Caki2 (cell line): ENCODE results near the gene NEK6. TPM values are rescaled to one million over a fixed set of nuclear protein-coding genes. Genes with fewer than 3 reads are reported as not detected.
A peak's percentile ranks its signal among the peaks of the same experiment; 100 is the strongest.

Experiments used
- DNase-seq: peaks from one replicate; pipeline ENCODE4 v3.0.0-alpha.2; 2015; ENCODE audit warnings: low read depth
- in situ Hi-C: cut with HindIII; loops from 2 replicates; pipeline ENCODE4 v1.10.0; 2016; ENCODE audit warnings: low sequenced_read_pairs, low pct_unique_long_range_greater_than_20kb, mixed read lengths
- total RNA-seq: library from RNA; depleted of rRNA; stranded (reverse); fragments of >200 nt; shearing (Covaris generic); gene quantifications from 2 replicates; pipeline ENCODE4 v1.2.3, GENCODE V29; 2014; ENCODE audit warnings: low replicate concordance; rRNA removed

Gene NEK6
- total RNA-seq, 1 experiment from 2014 or later: 135 TPM

- in situ Hi-C loops: no loop called here
- no peak for DNase-seq
Measured at GRCh38 chr9:124392254-124392870, 134.6 kb downstream of the NEK6 start.

- DNase-seq: peak; percentile 95
- in situ Hi-C loops: no loop called here
Measured at GRCh38 chr9:124392871-124393460, 135.2 kb downstream of the NEK6 start.

- DNase-seq: no peak
- in situ Hi-C loops: no loop called here
Measured at GRCh38 chr9:124394167-124394566, 136.4 kb downstream of the NEK6 start.

- DNase-seq: no peak
- in situ Hi-C loops: no loop called here
Measured at GRCh38 chr9:124394596-124394995, 136.8 kb downstream of the NEK6 start.

- DNase-seq: no peak
- in situ Hi-C loops: no loop called here
Measured at GRCh38 chr9:124395826-124396225, 138.1 kb downstream of the NEK6 start.

DNA sequence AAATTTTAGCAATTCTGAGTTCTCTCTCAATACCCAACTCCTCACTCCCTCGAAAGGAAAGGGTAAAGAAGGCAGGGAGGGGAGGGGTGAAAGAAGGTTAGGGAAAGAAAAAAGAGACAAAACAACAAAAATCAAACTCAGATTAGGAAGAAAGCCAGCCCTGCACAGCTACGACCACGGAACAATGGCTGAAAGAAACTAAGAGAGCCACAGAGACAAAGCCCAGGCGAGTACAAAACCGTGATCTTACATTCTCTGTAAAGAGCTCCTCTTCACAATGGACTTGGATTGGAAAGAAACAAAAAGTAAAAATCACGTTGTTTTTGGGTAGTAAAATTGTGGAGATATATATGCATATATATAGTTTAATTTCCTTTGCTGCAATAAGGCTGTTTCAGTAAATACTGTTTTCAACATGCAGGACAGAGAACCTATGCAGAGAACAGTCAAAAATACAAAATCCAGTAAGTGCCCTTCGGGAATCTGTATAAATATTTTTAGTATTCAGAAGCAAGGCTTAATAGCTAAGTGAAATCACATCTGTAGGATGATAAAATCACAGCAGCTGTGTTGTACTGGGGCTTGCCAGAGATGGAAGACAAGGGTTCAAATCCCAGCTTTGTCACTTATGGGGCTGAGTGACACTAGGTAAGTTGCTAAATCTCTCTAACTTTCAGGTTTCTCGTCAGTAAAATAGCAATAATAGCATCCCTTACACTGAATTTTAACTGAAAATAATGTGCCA lies 140.6 kb downstream of the NEK6 start:
- in situ Hi-C loops: no loop called here
- no peak for DNase-seq

DNA sequence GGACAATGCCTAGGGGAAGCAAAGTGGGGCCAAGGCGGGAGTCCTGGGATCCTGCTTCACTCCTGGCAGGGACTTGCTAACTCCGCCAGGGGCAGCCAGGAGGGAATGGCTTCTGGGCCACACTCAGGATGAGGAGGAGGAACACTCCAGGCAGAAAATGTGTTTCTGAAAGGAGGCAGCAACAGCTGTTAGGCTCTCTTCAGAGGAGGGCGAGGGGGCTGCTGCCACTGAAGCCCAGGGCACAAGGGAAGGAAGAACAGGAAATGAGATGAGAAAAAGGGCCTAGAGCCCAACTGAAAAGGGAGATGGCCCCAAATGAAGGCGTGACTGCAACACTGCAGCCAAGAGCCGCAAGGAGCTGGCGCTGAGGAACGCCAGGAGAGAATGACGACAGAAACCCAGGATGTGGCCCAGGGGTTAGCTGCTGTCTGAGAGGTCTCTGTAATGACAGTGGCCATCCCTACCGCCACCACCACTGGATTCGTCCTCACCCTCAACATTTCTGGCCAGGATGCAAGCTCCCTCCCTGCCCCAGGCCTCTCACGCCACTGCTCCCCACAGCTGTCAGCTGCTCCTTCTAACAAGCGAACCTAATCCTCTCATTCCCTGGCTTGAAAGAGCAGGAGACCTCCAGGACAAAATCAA lies 141.7 kb downstream of the NEK6 start:
- in situ Hi-C loops: no loop called here
- no peak for DNase-seq

DNA sequence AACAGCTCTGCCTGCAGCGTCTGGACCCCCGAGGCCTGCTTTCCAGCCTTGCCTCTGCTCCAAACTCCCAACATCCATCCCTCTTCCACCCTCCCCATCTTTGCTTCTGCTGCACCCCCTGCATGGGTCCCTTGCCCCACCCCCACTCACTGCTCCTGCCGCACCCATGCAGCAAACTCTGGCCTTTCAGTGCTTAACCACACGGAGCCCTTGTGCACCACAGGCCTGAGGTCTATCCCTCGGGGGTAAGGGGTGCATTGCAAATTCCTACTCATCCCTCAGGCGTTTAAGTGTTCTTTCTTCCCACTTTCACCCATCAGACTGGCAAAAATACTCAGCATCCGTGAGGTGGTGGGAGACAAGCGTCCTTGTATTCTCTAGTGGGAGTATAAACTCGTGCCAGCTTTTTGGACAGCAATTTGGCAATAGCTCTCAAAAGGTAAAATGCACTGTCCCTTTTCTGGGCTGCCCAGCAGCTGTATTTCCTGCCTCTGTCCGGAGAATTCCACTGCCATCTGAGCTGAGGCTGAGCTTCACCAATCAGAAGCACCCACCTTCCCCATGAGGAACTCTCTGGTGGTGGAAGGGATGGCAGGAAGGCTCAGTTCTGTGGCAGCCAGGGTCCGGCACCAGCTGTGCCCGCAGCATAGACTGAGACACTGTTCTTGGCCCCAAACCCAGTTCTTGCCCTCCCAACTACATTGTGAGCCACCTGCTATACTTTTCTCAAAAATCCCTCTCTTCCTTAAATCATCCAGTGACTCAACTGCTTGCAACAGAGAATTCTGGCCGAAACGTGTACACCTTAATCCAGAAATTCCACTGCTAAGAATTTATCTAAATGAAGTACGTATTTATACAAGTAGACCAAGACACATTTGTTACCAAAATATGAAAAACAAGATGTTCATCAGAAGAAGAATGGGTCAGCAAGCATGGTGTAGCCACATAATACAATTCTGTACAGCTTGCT lies 142.5 kb downstream of the NEK6 start:
- in situ Hi-C loops: no loop called here
- DNase-seq: no peak

Other genes with a start within 250 kb of the NEK6 start
- 4.0 and 17.2 TPM in 2 replicates for gene LHX2, start 246.2 kb upstream of the NEK6 start, total RNA-seq
- 106 and 142 TPM in 2 replicates for gene PSMB7, start 157.5 kb downstream of the NEK6 start, total RNA-seq
- 0.26 TPM in 1 of 2 replicates, not detected in the other for gene ADGRD2, start 192.5 kb downstream of the NEK6 start, total RNA-seq
- gene NR5A1, start 249.4 kb downstream of the NEK6 start, total RNA-seq: not detected in 2 replicates